Measurements from ENCODE around the gene RNASEH1. TPM values are rescaled to one million over a fixed set of nuclear protein-coding genes. Genes with fewer than 3 reads are reported as not detected.

Gene RNASEH1
- total RNA-seq, 6 donors from 2014 or later: 17.1 to 19.5 (median 18.0) TPM

- no peaks in the 10 kb centered on the region for H3K9me3 ChIP-seq
- no peaks in the 10 kb centered on the region for H3K27me3 ChIP-seq
- no peak overlapping the region for H3K4me3 ChIP-seq
- H3K4me1 ChIP-seq: no peaks in the 10 kb centered on the region
- 49 to 77% methylated on average over 1 to 2 of the region's 2 CpGs for WGBS, 2 donors
- H3K36me3 ChIP-seq: peaks cover 10 to 44% (median 36%) of the 10 kb centered on the region in 4 donors
- ATAC-seq (ENCODE audit: low FRiP score in 2 of 2): no peak
- TF ChIP-seq POLR2A (IDR thresholded peaks at IDR 0.05): no peak
- TF ChIP-seq, protein P1, sequence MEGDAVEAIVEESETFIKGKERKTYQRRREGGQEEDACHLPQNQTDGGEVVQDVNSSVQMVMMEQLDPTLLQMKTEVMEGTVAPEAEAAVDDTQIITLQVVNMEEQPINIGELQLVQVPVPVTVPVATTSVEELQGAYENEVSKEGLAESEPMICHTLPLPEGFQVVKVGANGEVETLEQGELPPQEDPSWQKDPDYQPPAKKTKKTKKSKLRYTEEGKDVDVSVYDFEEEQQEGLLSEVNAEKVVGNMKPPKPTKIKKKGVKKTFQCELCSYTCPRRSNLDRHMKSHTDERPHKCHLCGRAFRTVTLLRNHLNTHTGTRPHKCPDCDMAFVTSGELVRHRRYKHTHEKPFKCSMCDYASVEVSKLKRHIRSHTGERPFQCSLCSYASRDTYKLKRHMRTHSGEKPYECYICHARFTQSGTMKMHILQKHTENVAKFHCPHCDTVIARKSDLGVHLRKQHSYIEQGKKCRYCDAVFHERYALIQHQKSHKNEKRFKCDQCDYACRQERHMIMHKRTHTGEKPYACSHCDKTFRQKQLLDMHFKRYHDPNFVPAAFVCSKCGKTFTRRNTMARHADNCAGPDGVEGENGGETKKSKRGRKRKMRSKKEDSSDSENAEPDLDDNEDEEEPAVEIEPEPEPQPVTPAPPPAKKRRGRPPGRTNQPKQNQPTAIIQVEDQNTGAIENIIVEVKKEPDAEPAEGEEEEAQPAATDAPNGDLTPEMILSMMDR (IDR thresholded peaks at IDR 0.05): no peak
- no peak for TF ChIP-seq POLR2AphosphoS5 (IDR thresholded peaks at IDR 0.05)
- no peak for TF ChIP-seq EP300 (IDR thresholded peaks at IDR 0.05)
- no peak for DNase-seq
- H3K27ac ChIP-seq: no peak overlapping the region
These were observed 46.0 kb downstream of the RNASEH1 start for GRCh38 chr2:3512086-3512485.

GRCh38 chr2:3505771-3506170 is 52.4 kb downstream of the RNASEH1 start:
- H3K9me3 ChIP-seq: no peaks in the 10 kb centered on the region
- ATAC-seq (ENCODE audit: low FRiP score in 2 of 2) (no peak), DNase-seq (no peak)
- no peak overlapping the region for H3K4me3 ChIP-seq
- H3K27me3 ChIP-seq: no peaks in the 10 kb centered on the region
- WGBS, 2 donors: 59 to 74% methylated on average over 4 of the region's 4 CpGs
- H3K4me1 ChIP-seq: no peaks in the 10 kb centered on the region
- TF ChIP-seq POLR2A (IDR thresholded peaks at IDR 0.05) (no peak), POLR2AphosphoS5 (IDR thresholded peaks at IDR 0.05) (no peak), EP300 (IDR thresholded peaks at IDR 0.05) (no peak)
- TF ChIP-seq, protein P1 (IDR thresholded peaks at IDR 0.05): no peak
- no peak overlapping the region for H3K27ac ChIP-seq
- H3K36me3 ChIP-seq: peaks cover 0 to 55% (median 19%) of the 10 kb centered on the region in 4 donors

- TF ChIP-seq POLR2AphosphoS5 (IDR thresholded peaks at IDR 0.05): no peak
- TF ChIP-seq, protein P1 (IDR thresholded peaks at IDR 0.05): no peak
- no peak for TF ChIP-seq POLR2A (IDR thresholded peaks at IDR 0.05)
- no peak for TF ChIP-seq EP300 (IDR thresholded peaks at IDR 0.05)
- no peaks in the 10 kb centered on the region for H3K27me3 ChIP-seq
- no peaks in the 10 kb centered on the region for H3K4me1 ChIP-seq
- H3K9me3 ChIP-seq: no peaks in the 10 kb centered on the region
- H3K27ac ChIP-seq: no peak overlapping the region
- no peak for DNase-seq
- WGBS, 2 donors: 84 to 94% methylated on average over 5 of the region's 5 CpGs
- no peak for ATAC-seq (ENCODE audit: low FRiP score in 2 of 2)
- peaks cover 8 to 53% (median 24%) of the 10 kb centered on the region in 4 donors for H3K36me3 ChIP-seq
- no peak overlapping the region for H3K4me3 ChIP-seq
These were observed 53.4 kb downstream of the RNASEH1 start for GRCh38 chr2:3504741-3505140.

GRCh38 chr2:3503483-3503882 is 54.6 kb downstream of the RNASEH1 start:
- Histone ChIP-seq H3K27ac (no peak overlapping the region), H3K27me3 (no peaks in the 10 kb centered on the region), H3K9me3 (no peaks in the 10 kb centered on the region), H3K4me3 (no peak overlapping the region), H3K4me1 (no peaks in the 10 kb centered on the region), H3K36me3 (peaks cover 19 to 61% (median 35%) of the 10 kb centered on the region in 4 donors)
- no peak for TF ChIP-seq POLR2A (IDR thresholded peaks at IDR 0.05)
- 92% methylated on average over 13 of the region's 13 CpGs for WGBS, 2 donors
- ATAC-seq (ENCODE audit: low FRiP score in 2 of 2) (no peak), DNase-seq (no peak)

DNA sequence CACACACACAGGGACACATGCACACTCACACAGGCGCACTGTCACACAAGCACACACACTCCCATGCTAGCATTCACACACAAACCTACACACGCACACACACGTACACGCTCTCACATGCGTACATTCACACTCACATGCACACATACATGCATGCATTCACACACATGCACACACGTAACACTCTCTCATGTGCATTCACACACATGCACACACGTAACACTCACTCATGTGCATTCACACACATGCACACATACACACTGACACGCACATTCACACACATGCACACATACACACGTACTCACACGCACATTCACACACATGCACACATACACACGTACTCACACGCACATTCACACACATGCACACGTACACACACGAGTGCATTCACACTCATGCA is 55.1 kb downstream of the RNASEH1 start:
- ATAC-seq (ENCODE audit: low FRiP score in 2 of 2) (no peak), DNase-seq (no peak)
- no peaks in the 10 kb centered on the region for H3K4me1 ChIP-seq
- TF ChIP-seq POLR2AphosphoS5 (IDR thresholded peaks at IDR 0.05): no peak
- TF ChIP-seq, protein P1 (IDR thresholded peaks at IDR 0.05): no peak
- no peak for TF ChIP-seq EP300 (IDR thresholded peaks at IDR 0.05)
- no peak for TF ChIP-seq POLR2A (IDR thresholded peaks at IDR 0.05)
- no peaks in the 10 kb centered on the region for H3K9me3 ChIP-seq
- H3K4me3 ChIP-seq: no peak overlapping the region
- WGBS, 2 donors: 92 to 93% methylated on average over 14 of the region's 14 CpGs
- peaks cover 23 to 66% (median 39%) of the 10 kb centered on the region in 4 donors for H3K36me3 ChIP-seq
- no peak overlapping the region for H3K27ac ChIP-seq
- no peaks in the 10 kb centered on the region for H3K27me3 ChIP-seq
